Neuronal stem cell (in vitro differentiated cells): Measurements from ENCODE around the gene FNIP2.
"Not testable (repeated sequence)": the region's sequence is repeated elsewhere in the genome, so short reads cannot be mapped to it uniquely, and the experiment has no call there.

Source experiments
- DNase-seq: peaks from one replicate; pipeline ENCODE4 v3.0.0-alpha.2; 2013; ENCODE audit warnings: low spot score
- H2AFZ ChIP-seq: one replicate; pipeline ENCODE4 v1.6.1; 2013; ENCODE audit warnings: mild to moderate bottlenecking, low read length, inconsistent platforms
- H2AK5ac ChIP-seq: 2 replicates; pipeline ENCODE4 v1.6.1; 2013; ENCODE audit warnings: low read depth, mild to moderate bottlenecking, inconsistent platforms, low read length, moderate library complexity, mixed read lengths
- H2BK120ac ChIP-seq: 2 replicates; pipeline ENCODE4 v1.6.1; 2013; ENCODE audit warnings: low read depth, mild to moderate bottlenecking, inconsistent platforms, low read length, moderate library complexity, mixed read lengths
- H2BK12ac ChIP-seq: one replicate; pipeline ENCODE4 v1.6.1; 2013; ENCODE audit warnings: low read length, inconsistent platforms
- H2BK15ac ChIP-seq: 2 replicates; pipeline ENCODE4 v1.6.1; 2013; ENCODE audit warnings: mild to moderate bottlenecking, low read length, inconsistent platforms, mixed read lengths
- H2BK5ac ChIP-seq: one replicate; pipeline ENCODE4 v1.6.1; 2013; ENCODE audit warnings: inconsistent platforms, mild to moderate bottlenecking, low read length, moderate library complexity
- H3K14ac ChIP-seq: one replicate; pipeline ENCODE4 v1.6.1; 2013; ENCODE audit warnings: low read length, inconsistent platforms
- H3K18ac ChIP-seq: 2 replicates; pipeline ENCODE4 v1.6.1; 2013; ENCODE audit warnings: low read length, inconsistent platforms
- H3K23ac ChIP-seq: 2 replicates; pipeline ENCODE4 v1.6.1; 2013; ENCODE audit warnings: low read depth, mild to moderate bottlenecking, mixed read lengths, low read length, inconsistent platforms; ENCODE audit not compliant: poor library complexity
- H3K27ac ChIP-seq: replicated peaks from 3 replicates; pipeline ENCODE4 v1.5.1; 2013; ENCODE audit warnings: low read length, inconsistent platforms
- H3K27me3 ChIP-seq, 3 experiments: 2 replicates each; pipeline ENCODE4 v1.6.1; 2013; ENCODE audit warnings: low read length in 3 of 3, mild to moderate bottlenecking in 2 of 3, inconsistent platforms in 1 of 3, low read depth in 1 of 3, mixed read lengths in 1 of 3, moderate library complexity in 1 of 3; ENCODE audit not compliant: control insufficient read depth in 3 of 3, insufficient read depth in 3 of 3
- H3K36me3 ChIP-seq, 2 donors: replicated peaks in 1 of 2; 2 replicates each; pipeline ENCODE4 v1.6.1; 2013; ENCODE audit warnings: low read length in 2 of 2; ENCODE audit not compliant: control insufficient read depth in 2 of 2, insufficient read depth in 2 of 2
- H3K4ac ChIP-seq: 2 replicates; pipeline ENCODE4 v1.6.1; 2013; ENCODE audit warnings: inconsistent platforms, mild to moderate bottlenecking, low read length, moderate library complexity
- H3K4me1 ChIP-seq, 2 donors: 1 replicate in 1 of 2; 2 replicates in 1 of 2; pipeline ENCODE4 v1.6.1; 2013; ENCODE audit warnings: low read length in 2 of 2, low read depth in 1 of 2; ENCODE audit not compliant: control insufficient read depth in 2 of 2, insufficient read depth in 1 of 2
- H3K4me2 ChIP-seq: one replicate; pipeline ENCODE4 v1.6.1; 2013; ENCODE audit warnings: mild to moderate bottlenecking, low read length, inconsistent platforms; ENCODE audit not compliant: insufficient read depth, poor library complexity, severe bottlenecking
- H3K4me3 ChIP-seq, 2 donors: 2 replicates each; pipeline ENCODE4 v1.5.1; 2013; ENCODE audit warnings: low read length in 2 of 2, mild to moderate bottlenecking in 2 of 2, inconsistent platforms in 1 of 2, moderate library complexity in 1 of 2
- H3K79me1 ChIP-seq: one replicate; pipeline ENCODE4 v1.6.1; 2013; ENCODE audit warnings: low read depth, mild to moderate bottlenecking, inconsistent platforms, low read length, moderate library complexity
- H3K9ac ChIP-seq: one replicate; pipeline ENCODE4 v1.6.1; 2013; ENCODE audit warnings: mild to moderate bottlenecking, low read depth, low read length, inconsistent platforms; ENCODE audit not compliant: poor library complexity
- H3K9me3 ChIP-seq, 2 donors: replicated peaks in 1 of 2; 2 replicates each; pipeline versions ENCODE3 to v1.6.1; 2013; ENCODE audit warnings: low read length in 2 of 2, mild to moderate bottlenecking in 2 of 2, inconsistent platforms in 1 of 2, low read depth in 1 of 2, mixed read lengths in 1 of 2, moderate library complexity in 1 of 2; ENCODE audit not compliant: control insufficient read depth in 2 of 2, insufficient read depth in 1 of 2
- H4K8ac ChIP-seq: one replicate; pipeline ENCODE4 v1.6.1; 2013; ENCODE audit warnings: low read depth, mild to moderate bottlenecking, inconsistent platforms, low read length, moderate library complexity
- H4K91ac ChIP-seq: one replicate; pipeline ENCODE4 v1.6.1; 2013; ENCODE audit warnings: low read length, low read depth, mild to moderate bottlenecking, inconsistent platforms; ENCODE audit not compliant: poor library complexity
- WGBS, 2 donors: extraction: QIAGEN DNeasy Blood & Tissue Kit; methylation state at CpG; one replicate each; pipeline ENCODE4 v1.1.7; 2013; ENCODE audit warnings: missing lambda C conversion rate in 2 of 2, mixed read lengths in 1 of 2; ENCODE audit not compliant: insufficient read length in 2 of 2, insufficient replicate concordance in 1 of 2; ENCODE audit errors: extremely low coverage in 2 of 2; 5-methylcytosine and 5-hydroxymethylcytosine counted together

The FNIP2 gene

GRCh38 chr4:158807691-158808090, 38.9 kb downstream of the FNIP2 start:
- no peak overlapping the region for H2BK120ac ChIP-seq
- H4K91ac ChIP-seq = no peak overlapping the region
- H3K23ac ChIP-seq = no peak overlapping the region
- H2BK12ac ChIP-seq = no peak overlapping the region
- no peaks in the 10 kb centered on the region for H3K9me3 ChIP-seq
- H3K4me2 ChIP-seq = no peak overlapping the region
- no peak overlapping the region for H2BK15ac ChIP-seq
- H3K4ac ChIP-seq = no peak overlapping the region
- no peaks in the 10 kb centered on the region for H3K79me1 ChIP-seq
- no peak overlapping the region for H4K8ac ChIP-seq
- no peak overlapping the region for H3K9ac ChIP-seq
- no peaks in the 10 kb centered on the region for H3K36me3 ChIP-seq
- H3K14ac ChIP-seq = no peak overlapping the region
- no peak overlapping the region for H3K4me3 ChIP-seq
- H3K18ac ChIP-seq = no peak overlapping the region
- no peak overlapping the region for H3K27ac ChIP-seq
- WGBS, 2 donors = no CpG with 5 or more reads among the region's 3 CpGs
- H2BK5ac ChIP-seq = no peak overlapping the region
- DNase-seq = no peak
- no peak overlapping the region for H2AK5ac ChIP-seq
- peaks cover 0 to 4% of the 10 kb centered on the region in 2 donors for H3K4me1 ChIP-seq
- H2AFZ ChIP-seq = no peak overlapping the region
- H3K27me3 ChIP-seq = no peaks in the 10 kb centered on the region

- WGBS, 2 donors = no CpG with 5 or more reads among the region's 3 CpGs
These were observed 39.6 kb downstream of the FNIP2 start for GRCh38 chr4:158808399-158808798.

GRCh38 chr4:158809208-158809607, 40.4 kb downstream of the FNIP2 start:
- DNase-seq, H2BK15ac ChIP-seq, H3K27me3 ChIP-seq, H3K14ac ChIP-seq, H3K27ac ChIP-seq, H3K9ac ChIP-seq, H3K4me3 ChIP-seq, H3K9me3 ChIP-seq, H2BK12ac ChIP-seq, H3K79me1 ChIP-seq, H2AFZ ChIP-seq, H3K4me2 ChIP-seq, H3K4ac ChIP-seq, H3K18ac ChIP-seq, H2BK120ac ChIP-seq, H4K91ac ChIP-seq, H2AK5ac ChIP-seq, H3K4me1 ChIP-seq, H3K36me3 ChIP-seq, H4K8ac ChIP-seq, H2BK5ac ChIP-seq, H3K23ac ChIP-seq: not testable (repeated sequence)
- no CpG with 5 or more reads among the region's 4 CpGs for WGBS, 2 donors

More at GRCh38 chr4:158808399-158808798, 39.6 kb downstream of the FNIP2 start:
- H3K27ac ChIP-seq = no peak overlapping the region
- H3K36me3 ChIP-seq = no peaks in the 10 kb centered on the region
- H3K4me1 ChIP-seq = peaks cover 0 to 4% of the 10 kb centered on the region in 2 donors
- H3K79me1 ChIP-seq = no peaks in the 10 kb centered on the region
- no peak overlapping the region for H3K4ac ChIP-seq
- no peak overlapping the region for H2BK15ac ChIP-seq
- H4K8ac ChIP-seq = no peak overlapping the region
- H2AFZ ChIP-seq = no peak overlapping the region
- H2BK120ac ChIP-seq = no peak overlapping the region
- H3K9ac ChIP-seq = no peak overlapping the region
- no peak overlapping the region for H3K14ac ChIP-seq
- H3K27me3 ChIP-seq = no peaks in the 10 kb centered on the region
- H3K4me2 ChIP-seq = no peak overlapping the region
- DNase-seq = no peak
- H2BK5ac ChIP-seq = no peak overlapping the region
- no peak overlapping the region for H2BK12ac ChIP-seq
- no peak overlapping the region for H2AK5ac ChIP-seq
- no peak overlapping the region for H3K18ac ChIP-seq
- H3K9me3 ChIP-seq = no peaks in the 10 kb centered on the region
- H3K4me3 ChIP-seq = no peak overlapping the region
- H3K23ac ChIP-seq = no peak overlapping the region
- H4K91ac ChIP-seq = no peak overlapping the region

GRCh38 chr4:158809611-158810486, 41.0 kb downstream of the FNIP2 start:
- Histone ChIP-seq H3K4me1 (peaks cover 0 to 4% of the 10 kb centered on the region in 2 donors), H2BK120ac (no peak overlapping the region), H2BK5ac (no peak overlapping the region), H3K18ac (no peak overlapping the region), H2AK5ac (no peak overlapping the region), H3K9me3 (no peaks in the 10 kb centered on the region), H2AFZ (no peak overlapping the region), H3K14ac (no peak overlapping the region), H2BK12ac (no peak overlapping the region), H2BK15ac (no peak overlapping the region), H3K27ac (no peak overlapping the region), H3K4ac (no peak overlapping the region), H4K8ac (no peak overlapping the region), H3K27me3 (no peaks in the 10 kb centered on the region), H3K9ac (no peak overlapping the region), H3K79me1 (no peaks in the 10 kb centered on the region), H3K4me2 (no peak overlapping the region), H3K23ac (no peak overlapping the region), H3K36me3 (no peaks in the 10 kb centered on the region), H3K4me3 (no peak overlapping the region), H4K91ac (no peak overlapping the region)
- DNase-seq = no peak
- no CpG with 5 or more reads among the region's 6 CpGs for WGBS, 2 donors
